Measurements from ENCODE around the gene LMCD1. TPM values are rescaled to one million over a fixed set of nuclear protein-coding genes. Genes with fewer than 3 reads are reported as not detected.

LMCD1 gene
- total and polyA plus RNA-seq, 2 of the 4 experiments (the other 2 are of a cell fraction) = 50.0 to 53.8 TPM

DNA sequence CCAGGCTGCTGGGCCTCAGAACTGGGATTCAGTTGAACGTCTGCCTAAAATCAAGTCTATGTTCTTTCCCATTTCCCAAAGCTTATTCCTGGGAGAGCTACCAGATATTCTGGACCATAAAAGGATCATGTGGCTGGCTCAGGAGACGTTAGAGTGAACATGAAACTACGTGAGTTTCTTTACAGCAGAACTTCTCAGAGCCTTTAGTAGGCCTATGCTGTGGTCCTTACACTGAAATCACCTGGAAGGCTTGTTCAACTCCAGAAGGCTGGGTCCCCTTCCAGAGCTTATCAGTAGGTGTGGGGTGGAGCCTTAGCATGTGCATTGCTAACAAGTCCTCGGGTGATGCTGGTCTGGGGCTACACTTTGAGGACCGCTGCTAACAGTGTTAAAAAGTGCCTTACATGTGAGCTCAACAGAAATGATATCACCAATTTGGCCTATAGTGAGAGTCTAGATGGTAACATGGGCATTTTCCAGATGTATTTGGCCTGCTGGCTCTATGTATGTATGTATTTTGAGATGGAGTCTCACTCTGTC lies 50.7 kb downstream of the LMCD1 start:
- WGBS, 2 experiments (ENCODE audit: extremely low coverage in 2 of 2, insufficient read length in 1 of 2) = 80% methylated on average over 4 of the region's 5 CpGs; no CpG with 5 or more reads in 1 of the 2 experiments
- H3K4me1 ChIP-seq (ENCODE audit: control insufficient read depth, insufficient read depth, low read length) = peaks cover 15% of the 10 kb centered on the region
- no peak overlapping the region for H3K56ac ChIP-seq (ENCODE audit: extremely low read depth, insufficient read depth, low read length)
- no peak overlapping the region for H4K91ac ChIP-seq (ENCODE audit: insufficient read depth, low read depth, low read length)
- H3K9me1 ChIP-seq (ENCODE audit: insufficient read depth, low read length) = peaks cover 7% of the 10 kb centered on the region
- in situ Hi-C loops (cut with MboI; ENCODE audit: low sequenced_read_pairs) = no loop called here
- no peak overlapping the region for H2AFZ ChIP-seq (replicated peaks; ENCODE audit: low read length, poor library complexity)
- peaks cover 23% of the 10 kb centered on the region for H3K36me3 ChIP-seq (ENCODE audit: control insufficient read depth, insufficient read depth, low read length)
- H2BK15ac ChIP-seq (ENCODE audit: low read depth, low read length) = no peak overlapping the region; the same call in 1 of the 3 replicates
- H2BK5ac ChIP-seq (ENCODE audit: low read depth, low read length, poor library complexity, severe bottlenecking) = no peak overlapping the region
- no peaks in the 10 kb centered on the region for H3K9me3 ChIP-seq (ENCODE audit: control insufficient read depth, insufficient read depth, low read length)
- ATAC-seq (ENCODE audit: low read depth) (no peak), DNase-seq (no peak)
- TF ChIP-seq RAD21 (IDR thresholded peaks at IDR 0.05; ENCODE audit: low read length) (no peak), SMC3 (IDR thresholded peaks at IDR 0.05; ENCODE audit: low read depth, low read length) (no peak), MAFK (IDR thresholded peaks at IDR 0.05; ENCODE audit: low read depth, low read length) (no peak), NFE2L2 (IDR thresholded peaks at IDR 0.05; ENCODE audit: low read depth, low read length) (no peak), CEBPB (IDR thresholded peaks at IDR 0.05; ENCODE audit: low read depth, low read length) (no peak), POLR2A (IDR thresholded peaks at IDR 0.05; ENCODE audit: low read depth, low read length) (no peak), MAZ (IDR thresholded peaks at IDR 0.05; ENCODE audit: borderline replicate concordance, low read depth, low read length) (no peak), FOS (IDR thresholded peaks at IDR 0.05; ENCODE audit: low read depth, low read length) (no peak)
- TF ChIP-seq, protein P1, sequence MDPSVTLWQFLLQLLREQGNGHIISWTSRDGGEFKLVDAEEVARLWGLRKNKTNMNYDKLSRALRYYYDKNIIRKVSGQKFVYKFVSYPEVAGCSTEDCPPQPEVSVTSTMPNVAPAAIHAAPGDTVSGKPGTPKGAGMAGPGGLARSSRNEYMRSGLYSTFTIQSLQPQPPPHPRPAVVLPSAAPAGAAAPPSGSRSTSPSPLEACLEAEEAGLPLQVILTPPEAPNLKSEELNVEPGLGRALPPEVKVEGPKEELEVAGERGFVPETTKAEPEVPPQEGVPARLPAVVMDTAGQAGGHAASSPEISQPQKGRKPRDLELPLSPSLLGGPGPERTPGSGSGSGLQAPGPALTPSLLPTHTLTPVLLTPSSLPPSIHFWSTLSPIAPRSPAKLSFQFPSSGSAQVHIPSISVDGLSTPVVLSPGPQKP (IDR thresholded peaks at IDR 0.05; ENCODE audit: borderline replicate concordance, low read depth, low read length) = no peak
- H4K20me1 ChIP-seq (ENCODE audit: insufficient read depth, low read length) = no peaks in the 10 kb centered on the region
- BruUV-seq (replicated peaks) = no TSS peak
- no peaks in the 10 kb centered on the region for H3K27me3 ChIP-seq (ENCODE audit: control insufficient read depth, insufficient read depth, low read length)
- POLR2A ChIA-PET (ENCODE audit: unreplicated experiment) = no interaction called here
- no peaks in the 10 kb centered on the region for H3K79me1 ChIP-seq (ENCODE audit: low read depth in 1 of 2, low read length in 2 of 2)
- no peak overlapping the region for H2AK9ac ChIP-seq (replicated peaks; ENCODE audit: low read depth, low read length, poor library complexity)
- H3K4me3 ChIP-seq (ENCODE audit: insufficient read depth, low read depth, low read length) = no peak overlapping the region
- no peak overlapping the region for H3K4me2 ChIP-seq (ENCODE audit: low read depth, low read length)
- H2BK120ac ChIP-seq (ENCODE audit: low read depth, low read length) = no peak overlapping the region
- H4K5ac ChIP-seq (ENCODE audit: low read depth, low read length) = no peak overlapping the region
- CTCF ChIA-PET = no interaction called here
- H3K18ac ChIP-seq (ENCODE audit: low read depth, low read length) = no peak overlapping the region
- 0 out of 2 replicates have a peak overlapping the region, but pooled peaks have one; percentile 22 for H3K4ac ChIP-seq (ENCODE audit: low read depth, low read length)
- no peak overlapping the region for H3K9ac ChIP-seq (ENCODE audit: low read depth, low read length)
- H3K27ac ChIP-seq (ENCODE audit: insufficient read depth, low read length) = no peak overlapping the region
- dilution Hi-C loops (cut with HindIII; ENCODE audit: low sequenced_read_pairs, unreplicated experiment) = no loop called here
- H3K14ac ChIP-seq (replicated peaks; ENCODE audit: low read depth, low read length) = no peak overlapping the region
- no peak overlapping the region for H3K23ac ChIP-seq (ENCODE audit: low read depth, low read length)
- intact Hi-C loops (cut with micrococcal nuclease) = no loop called here
- H4K8ac ChIP-seq (ENCODE audit: low read depth in 2 of 2, low read length in 2 of 2) = no peak overlapping the region
- H2AK5ac ChIP-seq (ENCODE audit: low read depth, low read length) = no peak overlapping the region
- no peak overlapping the region for H2BK20ac ChIP-seq (ENCODE audit: low read depth, low read length)

All from IMR-90 (cell line).